Stomach (tissue), 19 donors: ENCODE results near the gene ETS1. TPM values are rescaled to one million over a fixed set of nuclear protein-coding genes. Genes with fewer than 3 reads are reported as not detected.

Experiments
- DNase-seq, 2 donors: peaks; one replicate each; pipeline versions ENCODE4 v3.0.0 to v3.0.0-alpha.2; 2013 to 2019
- H3K27ac ChIP-seq, 5 donors: fragments of 200-600 bp in 4 of 5; sonication (generic) in 4 of 5; one replicate each; pipeline ENCODE4 v1.5.1; 2013 to 2019; ENCODE audit warnings: mild to moderate bottlenecking in 1 of 5, moderate library complexity in 1 of 5
- H3K27me3 ChIP-seq, 3 donors: fragments of 200-600 bp; sonication (generic); one replicate each; pipeline ENCODE4 v1.5.1; 2017 to 2019; ENCODE audit warnings: mixed run types in 1 of 3
- H3K36me3 ChIP-seq, 4 donors: fragments of 200-600 bp; sonication (generic); 1 replicate in 3 of 4; 2 replicates in 1 of 4; pipeline ENCODE4 v1.5.1; 2016 to 2019
- H3K4me1 ChIP-seq, 4 donors: fragments of 200-600 bp; sonication (generic); one replicate each; pipeline ENCODE4 v1.5.1; 2016 to 2019
- H3K4me3 ChIP-seq, 4 donors: fragments of 200-600 bp; sonication (generic) in 3 of 4; one replicate each; pipeline ENCODE4 v1.5.1; 2016 to 2019; ENCODE audit warnings: mild to moderate bottlenecking in 1 of 4
- H3K9me3 ChIP-seq, 4 donors: fragments of 200-600 bp; sonication (generic); one replicate each; pipeline ENCODE4 v1.5.1; 2016 to 2019
- EP300 ChIP-seq: sonication (generic); formaldehyde crosslinking; IDR thresholded peaks from one replicate; pipeline ENCODE4 v1.6.1; 2017; ENCODE audit warnings: antibody characterized with exemption
- POLR2A ChIP-seq, 4 donors: fragments of 450-650 bp; IDR thresholded peaks; one replicate each; pipeline ENCODE4 v1.6.1; 2016; ENCODE audit warnings: antibody characterized with exemption in 4 of 4, control low read depth in 2 of 4, mild to moderate bottlenecking in 1 of 4, moderate library complexity in 1 of 4
- POLR2AphosphoS5 ChIP-seq, 3 donors: sonication (generic); formaldehyde crosslinking; IDR thresholded peaks; one replicate each; pipeline ENCODE4 v1.6.1; 2016; ENCODE audit warnings: antibody characterized with exemption in 3 of 3
- WGBS, 5 donors: extraction: QIAGEN DNeasy Blood & Tissue Kit in 3 of 5; methylation state at CpG; one replicate each; pipeline versions ENCODE4 v1.1.5 to v1.1.7; 2013 to 2018; 5-methylcytosine and 5-hydroxymethylcytosine counted together
- intact Hi-C: fragments of 100-400 bp; cut with DNase I; formaldehyde crosslinking; loops from one replicate; pipeline ENCODE4 v1.15.1; 2023; ENCODE audit warnings: low total_unique reads
- long read RNA-seq, 10 donors: transcript quantifications; one replicate each; lab custom pipeline, GENCODE V29; 2026
- polyA plus RNA-seq, 3 donors: library from polyadenylated mRNA; stranded (reverse); fragments of 200-250 nt; gene quantifications; one replicate each; pipeline ENCODE4 v1.2.3, GENCODE V29; 2013
- total RNA-seq, 5 donors: library from RNA; depleted of rRNA; stranded (reverse); fragments of >200 nt; gene quantifications; one replicate each; pipeline versions ENCODE4 v1.1.0 to v1.2.3, GENCODE V29; 2014 to 2016
- TF ChIP-seq, protein P1 (sequence below), 7 experiments: fragments of 450-650 bp in 4 of 7; fragments of 200-600 bp in 3 of 7; sonication (generic) in 3 of 7; IDR thresholded peaks; one replicate each; pipeline ENCODE4 v1.5.1; 2016 to 2019; ENCODE audit warnings: antibody characterized with exemption in 7 of 7, control low read depth in 2 of 7, mild to moderate bottlenecking in 1 of 7
- donor health status: healthy with polysubstance abuse.
- donor health status: Bipolar disorder and iron deficiency.
- donor health status: healthy.

The ETS1 gene, protein sequence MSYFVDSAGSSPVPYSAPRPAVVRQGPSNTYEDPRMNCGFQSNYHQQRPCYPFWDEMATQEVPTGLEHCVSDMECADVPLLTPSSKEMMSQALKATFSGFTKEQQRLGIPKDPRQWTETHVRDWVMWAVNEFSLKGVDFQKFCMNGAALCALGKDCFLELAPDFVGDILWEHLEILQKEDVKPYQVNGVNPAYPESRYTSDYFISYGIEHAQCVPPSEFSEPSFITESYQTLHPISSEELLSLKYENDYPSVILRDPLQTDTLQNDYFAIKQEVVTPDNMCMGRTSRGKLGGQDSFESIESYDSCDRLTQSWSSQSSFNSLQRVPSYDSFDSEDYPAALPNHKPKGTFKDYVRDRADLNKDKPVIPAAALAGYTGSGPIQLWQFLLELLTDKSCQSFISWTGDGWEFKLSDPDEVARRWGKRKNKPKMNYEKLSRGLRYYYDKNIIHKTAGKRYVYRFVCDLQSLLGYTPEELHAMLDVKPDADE
- total RNA-seq (10 to 100 TPM in 4 of 5 donors, 1 to 10 TPM in 1; 8.8 to 72.5 (median 24.6) TPM), polyA plus RNA-seq (10 to 100 TPM in 2 of 3 donors, 1 to 10 TPM in 1; 7.0 to 35.4 (median 20.4) TPM)
- long read RNA-seq, donor 1, partial matches to known transcripts: 0 of 3 reads
- long read RNA-seq, donor 1, other reads (novel, unspliced or antisense): 0 of 3 reads
- long read RNA-seq, donor 2, transcript ETS1-201 (8 exons, 2,231 nt): major isoform, 7 of 23 reads
- long read RNA-seq, donor 2, partial matches to known transcripts: 16 of 23 reads
- long read RNA-seq, donor 2, other reads (novel, unspliced or antisense): 0 of 23 reads
- long read RNA-seq, donor 3, partial matches to known transcripts: 0 of 1 reads
- long read RNA-seq, donor 3, other reads (novel, unspliced or antisense): 0 of 1 reads
- long read RNA-seq, donor 4: 0 reads
- long read RNA-seq, donor 5, partial matches to known transcripts: 6 of 10 reads
- long read RNA-seq, donor 5, other reads (novel, unspliced or antisense): 0 of 10 reads
- long read RNA-seq, donor 6, full-length matches to known transcripts: 11 of 33 reads
- long read RNA-seq, donor 6, partial matches to known transcripts: 22 of 33 reads
- long read RNA-seq, donor 6, other reads (novel, unspliced or antisense): 0 of 33 reads
- long read RNA-seq, donor 7, partial matches to known transcripts: 10 of 13 reads
- long read RNA-seq, donor 7, other reads (novel, unspliced or antisense): 0 of 13 reads
- long read RNA-seq, donor 8, partial matches to known transcripts: 5 of 5 reads
- long read RNA-seq, donor 8, other reads (novel, unspliced or antisense): 0 of 5 reads
- long read RNA-seq, donor 9, partial matches to known transcripts: 9 of 9 reads
- long read RNA-seq, donor 9, other reads (novel, unspliced or antisense): 0 of 9 reads
- long read RNA-seq, donor 10: 0 reads

DNA sequence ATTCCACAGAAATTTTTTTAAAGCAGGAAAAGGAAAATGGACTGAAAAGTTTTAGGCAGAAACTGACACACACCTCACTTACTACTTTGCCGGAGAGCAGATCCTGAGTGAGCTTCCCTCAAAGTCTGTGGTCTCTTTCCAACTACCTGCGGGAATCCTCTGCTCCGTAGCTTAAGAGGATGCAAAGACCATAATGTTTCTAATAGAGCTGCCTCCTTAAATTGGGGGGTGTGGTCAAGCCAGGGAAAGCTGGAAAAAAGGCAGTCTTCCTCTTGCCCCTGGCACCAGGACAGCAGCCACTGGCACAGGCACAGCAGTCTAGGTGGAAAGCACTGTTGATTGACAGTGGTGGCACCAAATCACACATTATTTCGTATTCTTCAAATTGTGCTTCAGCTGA lies at the start of gene ETS1:
TSS of gene ETS1 (minus strand) at position 144 of the 400 bp plus-strand sequence. CDS start 14,428 bp downstream, outside the sequence.
- H3K27me3 ChIP-seq: peaks cover 0 to 23% (median 0%) of the 10 kb centered on the region in 3 donors
- no peak for TF ChIP-seq POLR2AphosphoS5 (IDR thresholded peaks at IDR 0.05)
- TF ChIP-seq POLR2A (IDR thresholded peaks at IDR 0.05): no peak
- peak within 1 kb of the TSS in 1 of 5 donors; percentile 39 for H3K27ac ChIP-seq
- H3K4me1 ChIP-seq: peaks cover 0 to 12% (median 4%) of the 10 kb centered on the region in 4 donors
- 26 to 35% (median 30%) methylated on average over 4 of the region's 4 CpGs for WGBS, 5 donors
- no peaks in the 10 kb centered on the region for H3K9me3 ChIP-seq
- DNase-seq: peak in 1 of 2 donors; percentile 44
- intact Hi-C loops: no loop called here
- no peaks in the 10 kb centered on the region for H3K36me3 ChIP-seq
- peak within 1 kb of the TSS; percentile 5 to 24 (median 10) for H3K4me3 ChIP-seq

DNA sequence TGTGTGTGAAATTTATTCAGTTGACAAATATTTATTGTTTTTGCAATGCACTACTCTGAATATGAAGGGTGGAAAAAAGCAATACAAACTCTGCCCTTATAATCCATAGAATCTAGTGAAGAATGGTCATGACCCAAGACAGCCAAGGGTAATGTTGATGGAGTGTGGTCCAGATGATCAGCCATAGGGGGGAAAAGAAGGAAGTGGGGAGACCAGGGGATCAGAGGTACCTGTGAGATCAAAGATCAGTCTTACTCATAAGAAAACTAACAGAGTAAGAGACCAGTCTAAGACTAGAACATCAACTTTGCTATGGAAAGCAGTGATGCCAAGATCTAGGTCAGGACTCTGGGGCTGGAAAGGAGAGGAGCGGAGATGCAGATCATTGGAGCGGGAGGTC lies 47.0 kb upstream of the ETS1 start:
- 94 to 100% (median 98%) methylated on average over 2 of the region's 2 CpGs for WGBS, 5 donors
- H3K4me3 ChIP-seq: no peak overlapping the region
- H3K27ac ChIP-seq: no peak overlapping the region
- DNase-seq: no peak
- no peaks in the 10 kb centered on the region for H3K9me3 ChIP-seq
- intact Hi-C loops: loop anchor here (5.0 to 10.0 kb wide), 2 partner anchors 347 to 470 kb away; no protein-coding TSS in a partner anchor
- no peaks in the 10 kb centered on the region for H3K36me3 ChIP-seq
- H3K27me3 ChIP-seq: peaks cover 0 to 8% (median 0%) of the 10 kb centered on the region in 3 donors
- TF ChIP-seq, protein P1, sequence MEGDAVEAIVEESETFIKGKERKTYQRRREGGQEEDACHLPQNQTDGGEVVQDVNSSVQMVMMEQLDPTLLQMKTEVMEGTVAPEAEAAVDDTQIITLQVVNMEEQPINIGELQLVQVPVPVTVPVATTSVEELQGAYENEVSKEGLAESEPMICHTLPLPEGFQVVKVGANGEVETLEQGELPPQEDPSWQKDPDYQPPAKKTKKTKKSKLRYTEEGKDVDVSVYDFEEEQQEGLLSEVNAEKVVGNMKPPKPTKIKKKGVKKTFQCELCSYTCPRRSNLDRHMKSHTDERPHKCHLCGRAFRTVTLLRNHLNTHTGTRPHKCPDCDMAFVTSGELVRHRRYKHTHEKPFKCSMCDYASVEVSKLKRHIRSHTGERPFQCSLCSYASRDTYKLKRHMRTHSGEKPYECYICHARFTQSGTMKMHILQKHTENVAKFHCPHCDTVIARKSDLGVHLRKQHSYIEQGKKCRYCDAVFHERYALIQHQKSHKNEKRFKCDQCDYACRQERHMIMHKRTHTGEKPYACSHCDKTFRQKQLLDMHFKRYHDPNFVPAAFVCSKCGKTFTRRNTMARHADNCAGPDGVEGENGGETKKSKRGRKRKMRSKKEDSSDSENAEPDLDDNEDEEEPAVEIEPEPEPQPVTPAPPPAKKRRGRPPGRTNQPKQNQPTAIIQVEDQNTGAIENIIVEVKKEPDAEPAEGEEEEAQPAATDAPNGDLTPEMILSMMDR (IDR thresholded peaks at IDR 0.05): no peak
- no peak for TF ChIP-seq POLR2A (IDR thresholded peaks at IDR 0.05)
- no peak for TF ChIP-seq EP300
- no peak for TF ChIP-seq POLR2AphosphoS5 (IDR thresholded peaks at IDR 0.05)
- H3K4me1 ChIP-seq: peaks cover 0 to 16% (median 9%) of the 10 kb centered on the region in 4 donors

DNA sequence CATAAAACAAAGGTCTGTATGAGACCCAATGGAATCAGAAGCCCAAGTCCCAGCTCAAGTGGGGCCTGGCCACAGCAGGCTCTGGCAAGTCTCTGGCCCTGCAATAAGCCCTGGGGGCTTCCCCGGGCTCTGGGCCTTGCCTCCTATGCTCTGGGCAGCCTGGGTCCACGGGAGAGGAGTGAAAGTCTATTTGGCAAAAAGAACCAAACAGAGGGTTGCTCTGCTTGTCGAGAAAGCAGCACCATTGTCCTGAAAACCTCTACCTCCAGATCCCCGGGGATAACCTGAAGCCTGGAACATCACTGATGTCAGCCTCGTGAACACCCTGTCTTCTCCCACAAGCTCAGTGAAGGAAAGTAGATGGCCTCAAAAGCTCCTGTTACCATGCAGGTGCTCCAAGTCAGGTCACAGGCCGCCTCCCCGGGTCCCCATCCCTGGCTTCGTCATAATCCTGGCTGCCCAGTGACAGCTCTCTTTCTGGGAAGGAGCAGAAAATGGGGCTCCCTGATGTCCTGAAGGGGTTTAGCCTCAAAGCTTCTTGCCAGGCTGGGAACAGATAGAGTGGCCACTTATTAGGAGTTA lies 46.1 kb upstream of the ETS1 start:
- Histone ChIP-seq H3K9me3 (no peaks in the 10 kb centered on the region), H3K27ac (no peak overlapping the region), H3K4me1 (peaks cover 0 to 21% (median 14%) of the 10 kb centered on the region in 4 donors), H3K36me3 (no peaks in the 10 kb centered on the region), H3K4me3 (no peak overlapping the region), H3K27me3 (peaks cover 0 to 8% (median 0%) of the 10 kb centered on the region in 3 donors)
- WGBS, 5 donors: 71 to 89% (median 81%) methylated on average over 8 of the region's 8 CpGs; no CpG with 5 or more reads in 1 of the 5 donors
- intact Hi-C loops: loop anchor here (5.0 to 10.0 kb wide), 2 partner anchors 346 to 469 kb away; no protein-coding TSS in a partner anchor
- no peak for DNase-seq
- TF ChIP-seq POLR2A (IDR thresholded peaks at IDR 0.05) (no peak), EP300 (no peak), POLR2AphosphoS5 (IDR thresholded peaks at IDR 0.05) (no peak)

DNA sequence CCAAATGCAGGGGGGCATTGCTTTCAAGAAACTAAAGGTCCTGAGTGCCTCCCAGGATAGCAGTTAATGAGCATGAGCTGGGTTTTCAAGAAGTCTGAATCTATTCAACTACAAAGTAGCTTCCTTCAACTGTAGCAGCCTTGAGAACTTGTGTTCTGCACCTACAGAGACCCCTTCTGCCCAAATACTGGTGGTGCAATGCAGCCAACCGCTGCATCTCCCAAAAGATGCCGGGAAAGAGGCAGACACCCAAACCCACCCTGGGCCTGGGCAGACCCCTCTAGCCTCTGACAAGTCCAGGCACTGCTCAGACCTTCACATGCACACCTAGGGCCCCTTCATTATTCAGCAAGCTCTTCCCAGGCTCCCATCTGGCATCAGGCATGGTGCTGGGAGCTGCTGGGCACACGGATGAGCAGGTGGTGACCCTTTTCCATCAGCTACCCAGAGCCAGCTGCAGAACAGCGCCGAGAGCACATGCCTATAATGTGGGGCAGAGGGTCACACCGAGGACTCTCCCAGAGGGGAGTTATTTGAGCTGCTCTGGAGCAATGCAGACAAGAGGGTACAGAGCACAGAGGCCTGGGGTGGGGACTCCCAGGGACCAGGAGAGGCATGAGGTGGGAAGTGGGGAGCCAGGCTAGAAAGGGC lies 44.9 kb upstream of the ETS1 start:
- Histone ChIP-seq H3K27ac (no peak overlapping the region), H3K9me3 (no peaks in the 10 kb centered on the region), H3K27me3 (peaks cover 0 to 2% (median 0%) of the 10 kb centered on the region in 3 donors), H3K4me3 (no peak overlapping the region), H3K36me3 (no peaks in the 10 kb centered on the region), H3K4me1 (peaks cover 0 to 29% (median 15%) of the 10 kb centered on the region in 4 donors)
- TF ChIP-seq, protein P1 (IDR thresholded peaks at IDR 0.05): peak in 5 of 7 experiments; percentile 27 to 63 (median 53)
- no peak for TF ChIP-seq POLR2AphosphoS5 (IDR thresholded peaks at IDR 0.05)
- intact Hi-C loops: loop anchor here (5.0 to 10.0 kb wide), 2 partner anchors 345 to 467 kb away; no protein-coding TSS in a partner anchor
- 45 to 58% (median 52%) methylated on average over 5 to 6 of the region's 6 CpGs for WGBS, 5 donors
- DNase-seq: peak in 1 of 2 donors; percentile 80
